CD4-positive, alpha-beta T cell treated with Interferon alpha-2 for 1 hour (primary cell): ENCODE measurements around the gene MYCL.
"Not testable (repeated sequence)": the region's sequence is repeated elsewhere in the genome, so short reads cannot be mapped to it uniquely, and the experiment has no call there.

Source experiments
- DNase-seq, 2 donors: peaks; one replicate each; pipeline ENCODE4 v3.0.0-alpha.2; 2020 to 2022

The MYCL gene

DNA sequence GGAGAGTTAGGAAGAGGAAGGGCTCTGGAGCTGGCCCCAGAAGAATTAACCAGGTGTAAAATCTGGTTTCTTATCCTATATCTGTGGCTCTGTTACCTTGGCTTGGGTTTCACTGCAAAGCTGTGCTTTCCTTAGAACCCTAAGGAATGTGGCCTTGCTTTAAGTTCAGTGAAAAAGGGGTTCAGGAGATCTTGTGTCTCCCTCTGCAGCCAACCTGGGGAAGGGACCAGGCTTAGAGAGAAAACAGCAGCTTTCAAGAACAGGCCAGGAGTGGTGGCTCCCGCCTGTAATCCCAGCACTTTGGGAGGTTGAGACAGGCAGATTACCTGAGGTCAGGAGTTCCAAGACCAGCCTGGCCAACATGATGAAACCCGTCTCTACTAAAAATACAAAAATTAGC lies 16.1 kb upstream of the MYCL start:
- DNase-seq: no peak

GRCh38 chr1:39915499-39916129 lies 13.9 kb upstream of the MYCL start:
- no peak for DNase-seq

DNA sequence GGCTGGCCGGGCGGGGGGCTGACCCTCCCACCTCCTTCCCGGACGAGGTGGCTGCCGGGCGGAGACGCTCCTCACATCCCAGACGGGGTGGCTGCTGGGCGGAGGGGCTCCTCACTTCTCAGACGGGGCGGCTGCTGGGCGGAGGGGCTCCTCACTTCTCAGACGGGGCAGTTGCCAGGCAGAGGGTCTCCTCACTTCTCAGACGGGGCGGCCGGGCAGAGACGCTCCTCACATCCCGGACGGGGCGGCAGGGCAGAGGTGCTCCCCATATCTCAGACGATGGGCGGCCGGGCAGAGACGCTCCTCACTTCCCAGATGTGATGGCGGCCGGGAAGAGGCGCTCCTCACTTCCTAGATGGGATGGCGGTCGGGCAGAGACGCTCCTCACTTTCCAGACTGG lies 11.4 kb upstream of the MYCL start:
- DNase-seq: not testable (repeated sequence)

- DNase-seq: no peak
Observed at GRCh38 chr1:39910263-39910662, 8.5 kb upstream of the MYCL start.

GRCh38 chr1:39908534-39908933 lies 6.8 kb upstream of the MYCL start:
- DNase-seq: no peak

- peak in 1 of 2 donors; percentile 29 for DNase-seq
Observed at GRCh38 chr1:39907528-39908453, 6.1 kb upstream of the MYCL start.

DNA sequence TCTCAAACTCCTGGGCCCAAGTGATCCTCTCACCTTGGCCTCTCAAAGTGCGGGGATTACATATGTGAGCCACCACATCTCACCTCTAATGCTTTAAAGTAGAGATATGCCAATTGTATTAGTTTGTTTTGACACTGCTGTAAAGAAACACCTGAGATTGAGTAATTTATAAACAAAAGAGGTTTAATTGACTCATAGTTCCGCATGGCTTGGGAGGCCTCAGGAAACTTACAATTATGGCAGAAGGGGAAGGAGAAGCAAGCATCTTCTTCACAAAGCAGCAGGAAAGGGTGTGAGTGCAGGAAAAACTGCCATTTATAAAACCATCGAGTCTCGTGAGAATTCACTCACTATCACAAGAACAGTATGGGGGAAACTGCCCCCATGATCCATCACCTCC lies 3.5 kb upstream of the MYCL start:
- DNase-seq: no peak

DNA sequence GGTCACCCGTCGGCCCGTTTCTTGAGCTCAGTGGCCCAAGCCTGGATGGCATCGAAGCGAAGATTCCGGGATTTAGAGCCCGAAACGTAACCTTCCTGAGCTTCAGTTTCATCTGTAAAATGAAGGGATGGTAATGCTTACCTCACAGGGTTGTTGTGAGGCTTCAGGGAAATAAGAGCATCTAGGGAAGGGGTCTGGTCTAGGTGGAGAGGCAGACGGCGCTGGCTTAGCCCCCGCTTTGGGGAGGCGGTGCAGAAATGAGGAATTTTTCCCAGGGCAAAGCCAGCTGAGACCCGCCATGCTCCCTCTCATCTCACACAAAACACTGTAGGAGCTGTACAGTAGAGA lies 717 bp upstream of the MYCL start:
- no peak for DNase-seq

GRCh38 chr1:39901464-39901713 lies 328 bp downstream of the MYCL start:
- no peak for DNase-seq

GRCh38 chr1:39900662-39901463 lies 854 bp downstream of the MYCL start:
- DNase-seq: no peak

- no peak for DNase-seq
Observed at GRCh38 chr1:39899611-39900538, 1.8 kb downstream of the MYCL start.

GRCh38 chr1:39898648-39899603 lies 2.8 kb downstream of the MYCL start:
- DNase-seq: no peak

DNA sequence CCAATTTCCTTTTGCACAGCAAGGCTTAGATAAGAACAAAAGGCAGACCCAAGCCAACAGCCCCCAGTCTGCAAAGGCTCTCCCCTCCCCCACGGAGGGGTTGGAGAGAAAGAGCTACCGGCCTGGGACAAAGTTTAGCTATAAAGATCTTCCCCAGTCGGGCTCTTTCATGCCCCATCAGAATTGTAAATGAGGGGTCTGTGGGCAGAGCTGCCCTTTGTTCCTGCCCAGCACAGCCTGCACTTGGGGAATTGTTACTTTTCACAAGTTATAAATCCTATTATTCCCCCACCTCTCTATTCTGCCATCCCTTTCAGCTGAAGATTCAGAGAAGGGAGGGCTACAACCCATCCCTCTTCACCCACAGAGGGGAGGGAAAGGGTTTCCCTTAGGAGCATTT lies 3.5 kb downstream of the MYCL start:
- no peak for DNase-seq

DNA sequence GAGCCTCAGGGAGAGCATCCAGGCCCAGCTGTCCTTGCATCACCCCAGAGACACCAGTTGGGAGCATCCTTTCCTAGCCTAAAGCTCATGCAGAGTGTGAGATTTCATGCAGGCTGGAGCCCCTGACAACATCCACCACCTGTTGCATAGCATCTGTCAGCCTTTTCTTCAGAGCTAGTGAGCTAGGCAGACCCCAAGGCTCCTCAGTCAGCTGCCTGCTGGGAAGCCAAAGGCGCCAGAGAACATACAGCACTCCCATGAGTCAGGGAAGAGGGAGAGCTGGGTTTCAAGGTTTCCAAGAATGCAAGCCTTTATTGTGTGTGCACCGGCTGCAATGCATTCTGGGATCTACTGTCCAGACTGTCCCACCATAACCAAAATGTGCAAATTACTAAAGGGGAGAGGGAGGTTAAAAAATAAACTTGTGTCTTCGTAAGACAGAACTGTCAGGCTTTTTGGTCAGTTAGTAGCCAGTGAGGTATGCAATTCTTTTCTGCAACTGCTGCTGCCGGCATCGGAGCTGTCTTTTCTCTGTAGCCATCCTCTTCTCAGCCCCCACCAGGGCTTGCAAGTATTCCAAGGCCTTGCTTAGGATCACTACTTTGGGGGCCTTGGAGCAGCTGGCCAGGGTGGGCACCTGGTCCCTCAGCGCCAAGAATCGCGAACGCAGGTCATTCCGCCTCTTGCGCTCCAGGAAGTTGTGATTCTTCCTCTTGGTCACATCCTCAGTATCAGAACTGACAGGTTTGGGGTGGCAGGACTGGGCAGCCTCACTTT lies 4.6 kb downstream of the MYCL start:
- DNase-seq: no peak

DNA sequence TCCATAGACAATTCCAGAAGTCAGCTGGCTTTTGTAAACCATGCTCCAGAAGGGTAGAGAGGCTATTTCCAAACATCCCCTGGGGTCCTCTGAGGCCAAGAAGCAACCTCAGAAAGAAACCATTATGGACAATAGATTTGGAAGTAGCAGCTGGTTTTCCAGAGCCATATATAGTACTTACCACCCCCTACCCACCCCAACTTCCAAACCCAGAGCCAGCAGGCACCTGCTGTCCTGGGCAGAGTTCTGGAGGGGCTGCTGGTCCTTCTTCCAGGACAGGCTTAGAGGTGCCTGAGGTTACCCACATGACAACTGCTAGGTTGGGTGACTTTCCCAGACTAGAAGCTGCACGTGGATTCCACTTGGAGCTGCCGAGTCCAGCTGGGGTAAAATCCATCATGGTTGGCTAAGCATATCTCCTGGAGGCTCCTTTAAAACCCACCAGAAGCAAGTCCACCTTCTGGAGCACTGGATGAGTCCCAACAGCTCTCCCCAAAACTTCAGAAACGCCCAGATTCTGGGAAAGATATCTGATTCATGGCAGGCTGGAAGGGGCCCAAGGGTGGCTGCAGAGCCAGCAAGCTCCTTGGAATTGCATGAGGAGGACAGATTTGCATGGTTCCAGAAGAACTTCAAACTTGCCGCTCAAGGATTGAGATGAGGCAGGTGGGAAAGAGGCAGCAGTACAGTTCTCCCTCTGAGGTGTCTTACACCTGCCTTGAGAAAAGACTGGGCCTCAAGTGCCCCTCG lies 5.8 kb downstream of the MYCL start:
- no peak for DNase-seq

GRCh38 chr1:39894884-39895495 lies 6.7 kb downstream of the MYCL start:
- DNase-seq: no peak

DNA sequence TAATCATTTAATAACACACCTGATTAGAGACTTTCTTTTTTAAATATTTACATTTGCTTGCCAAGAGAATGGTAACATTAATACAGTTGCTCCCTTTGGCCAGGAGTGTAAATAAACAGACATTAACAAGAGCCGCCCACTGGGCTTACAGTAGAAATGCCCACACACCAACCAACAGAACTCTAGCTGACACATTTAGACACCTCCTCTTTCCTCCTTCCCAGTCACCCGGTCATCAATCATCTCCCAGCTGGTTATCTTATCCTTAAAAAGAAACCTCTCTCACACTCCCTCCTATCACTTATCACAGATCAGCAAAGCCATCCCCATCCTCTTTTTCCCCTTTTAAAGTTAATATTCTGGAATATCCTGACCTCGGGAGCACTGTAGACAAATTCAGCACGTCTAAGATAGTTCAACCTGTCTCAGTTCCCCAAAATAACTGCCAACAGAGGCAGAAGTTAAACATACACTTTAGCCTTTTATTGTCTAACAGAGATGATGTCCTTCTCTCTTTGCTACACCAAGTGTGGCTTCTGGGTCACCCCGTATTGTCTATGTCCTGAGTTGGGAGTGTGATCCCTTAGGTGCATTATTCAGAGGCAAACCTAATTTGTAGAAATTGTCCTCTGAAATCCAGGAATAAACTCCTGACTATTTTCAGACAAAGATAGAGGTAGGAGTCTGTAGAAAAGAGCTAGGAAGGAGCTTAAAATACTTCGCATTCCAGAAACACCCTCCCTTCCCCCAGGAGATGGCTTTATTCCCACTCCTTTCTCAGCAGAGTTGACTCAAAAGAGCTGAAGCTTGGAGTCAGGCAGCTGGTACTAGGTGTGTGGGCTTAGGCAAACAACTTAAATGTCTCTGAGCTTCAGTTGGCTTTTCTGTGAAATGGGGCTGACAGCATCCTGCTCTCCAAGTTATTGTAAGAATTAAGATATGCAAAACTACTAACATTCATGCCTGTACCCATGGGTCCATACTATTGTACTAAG lies 8.8 kb downstream of the MYCL start:
- DNase-seq: no peak

DNA sequence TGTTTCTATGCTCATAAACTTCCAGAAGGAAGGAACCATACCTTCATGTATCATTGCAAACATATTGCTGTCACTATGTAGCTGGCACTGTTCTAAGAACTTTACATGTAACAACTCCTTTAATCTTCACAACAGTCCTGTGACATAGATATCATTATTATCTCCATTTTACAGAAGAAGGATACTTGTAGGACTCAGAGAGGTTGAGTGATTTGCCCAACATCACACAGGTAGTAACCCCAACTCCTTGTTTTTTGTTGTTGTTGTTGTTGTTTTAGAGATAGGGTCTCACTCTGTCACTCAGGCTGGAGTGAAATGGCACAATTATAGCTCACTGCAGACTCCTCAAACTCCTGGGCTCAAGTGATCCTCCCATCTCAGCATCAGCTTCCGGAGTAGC lies 10.8 kb downstream of the MYCL start:
- no peak for DNase-seq
